Activated CD4-positive, alpha-beta T cell treated with anti-CD3 and anti-CD28 coated beads for 36 hours (primary cell): Measurements from ENCODE around the gene DHX35. TPM values are rescaled to one million over a fixed set of nuclear protein-coding genes. Genes with fewer than 3 reads are reported as not detected.
A peak's percentile ranks its signal among the peaks of the same experiment; 100 is the strongest.

Source experiments
- ATAC-seq: fragments of 200-7000 bp; cut with Tn5 transposase; one replicate; pipeline ENCODE4 v1.10.0; 2021; ENCODE audit warnings: mild to moderate bottlenecking, moderate library complexity
- CTCF ChIA-PET: fragments of 350-600 bp; sonication (Branson Sonifier 250); formaldehyde crosslinking; loops from one replicate; lab custom pipeline; 2021; ENCODE audit warnings: antibody characterized with exemption; lab: Charles Lee
- POLR2A ChIA-PET: fragments of 350-600 bp; sonication (Branson Sonifier 250); formaldehyde crosslinking; loops from one replicate; lab custom pipeline; 2021; ENCODE audit warnings: antibody characterized with exemption, inconsistent platforms; lab: Charles Lee
- DNase-seq: peaks from one replicate; pipeline ENCODE4 v3.0.0-alpha.2; 2020
- H3K27ac Mint-ChIP-seq: one replicate; pipeline ENCODE4 v1.8.0; 2021; ENCODE audit warnings: mixed read lengths
- H3K27me3 Mint-ChIP-seq: one replicate; pipeline ENCODE4 v1.8.0; 2021; ENCODE audit warnings: mixed read lengths
- H3K36me3 Mint-ChIP-seq: one replicate; pipeline ENCODE4 v1.8.0; 2021; ENCODE audit warnings: low read depth, mixed read lengths
- H3K4me1 Mint-ChIP-seq: one replicate; pipeline ENCODE4 v1.8.0; 2021; ENCODE audit warnings: mixed read lengths
- H3K4me3 Mint-ChIP-seq: one replicate; pipeline ENCODE4 v1.8.0; 2021; ENCODE audit warnings: mild to moderate bottlenecking, moderate library complexity, mixed read lengths
- H3K9me3 Mint-ChIP-seq: one replicate; pipeline ENCODE4 v1.8.0; 2021; ENCODE audit warnings: low read depth, mixed read lengths
- intact Hi-C, 2 experiments: fragments of 100-400 bp; cut with DNase I in 1 of 2; cut with micrococcal nuclease in 1 of 2; formaldehyde crosslinking; loops; one replicate each; pipeline versions ENCODE4 v1.14.2 to v1.15.1; 2022 to 2024; cut with DNase I, micrococcal nuclease
- total RNA-seq, 2 experiments: library from RNA; stranded (reverse); gene quantifications; one replicate each; pipeline ENCODE4 v1.2.3, GENCODE V29; 2021

Gene DHX35, protein sequence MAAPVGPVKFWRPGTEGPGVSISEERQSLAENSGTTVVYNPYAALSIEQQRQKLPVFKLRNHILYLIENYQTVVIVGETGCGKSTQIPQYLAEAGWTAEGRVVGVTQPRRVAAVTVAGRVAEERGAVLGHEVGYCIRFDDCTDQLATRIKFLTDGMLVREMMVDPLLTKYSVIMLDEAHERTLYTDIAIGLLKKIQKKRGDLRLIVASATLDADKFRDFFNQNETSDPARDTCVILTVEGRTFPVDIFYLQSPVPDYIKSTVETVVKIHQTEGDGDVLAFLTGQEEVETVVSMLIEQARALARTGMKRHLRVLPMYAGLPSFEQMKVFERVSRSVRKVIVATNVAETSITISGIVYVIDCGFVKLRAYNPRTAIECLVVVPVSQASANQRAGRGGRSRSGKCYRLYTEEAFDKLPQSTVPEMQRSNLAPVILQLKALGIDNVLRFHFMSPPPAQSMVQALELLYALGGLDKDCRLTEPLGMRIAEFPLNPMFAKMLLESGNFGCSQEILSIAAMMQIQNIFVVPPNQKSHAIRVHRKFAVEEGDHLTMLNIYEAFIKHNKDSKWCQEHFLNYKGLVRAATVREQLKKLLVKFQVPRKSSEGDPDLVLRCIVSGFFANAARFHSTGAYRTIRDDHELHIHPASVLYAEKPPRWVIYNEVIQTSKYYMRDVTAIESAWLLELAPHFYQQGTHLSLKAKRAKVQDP
- total RNA-seq = 10 to 100 TPM in 1 of 2 experiments, 1 to 10 TPM in 1; 8.7 to 12.0 TPM

DNA sequence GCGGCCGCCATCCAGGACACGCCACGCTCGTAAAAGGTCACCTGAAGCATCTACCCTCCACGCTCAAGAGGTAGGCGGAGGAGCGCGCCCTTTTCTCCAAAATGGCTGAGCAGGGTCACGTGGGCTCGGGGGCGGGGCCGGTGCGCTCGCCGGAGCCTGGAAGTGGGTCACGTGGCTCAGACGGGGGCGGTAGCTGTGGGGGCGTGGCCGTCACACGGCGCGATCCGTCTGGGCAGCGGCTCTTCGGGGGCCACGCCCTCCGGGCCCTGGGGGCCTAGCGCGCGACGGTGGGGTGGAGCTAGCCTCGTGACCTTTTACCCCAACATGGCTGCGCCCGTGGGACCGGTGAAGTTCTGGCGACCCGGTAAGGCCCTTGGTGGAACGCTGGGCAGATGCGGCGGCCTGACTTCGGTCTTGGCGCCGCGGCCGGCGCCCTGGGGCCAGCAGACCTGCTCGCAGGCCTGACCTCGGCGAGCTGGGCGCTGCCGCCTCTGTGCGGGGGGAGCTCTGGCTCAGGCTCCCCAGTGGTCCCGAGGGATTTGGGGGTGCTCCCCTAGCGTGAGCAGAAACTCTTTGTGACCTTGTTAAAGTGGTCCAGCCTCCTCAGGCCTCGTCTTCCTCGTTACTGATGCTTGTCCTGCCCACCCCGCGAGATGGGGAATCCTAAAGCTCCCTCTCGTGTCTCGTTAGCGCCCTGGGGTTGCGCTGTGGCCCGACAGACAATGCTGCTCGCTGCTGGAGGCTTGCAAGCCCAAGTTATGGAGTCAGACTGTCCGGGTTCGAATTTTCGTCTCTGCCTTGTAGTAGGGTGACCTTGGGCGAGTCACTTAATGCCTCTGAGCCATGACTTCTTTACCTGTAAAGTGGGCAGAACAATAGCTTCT, at the start of gene DHX35:
TSS of gene DHX35 (plus strand) at position 301 of the 884 bp plus-strand sequence. CDS start at position 325, 24 bp downstream.
- peaks cover 29% of the 10 kb centered on the region for H3K4me1 Mint-ChIP-seq
- POLR2A ChIA-PET = interaction anchor here (0.6 to 2.0 kb wide), 8 partner anchors 9 to 484 kb away, joined by 3 to 17 read pairs (median 4); partner anchors contain the start of gene FAM83D
- peak; percentile 99 for ATAC-seq
- peak within 1 kb of the TSS; percentile 94 for H3K4me3 Mint-ChIP-seq
- H3K9me3 Mint-ChIP-seq = no peaks in the 10 kb centered on the region
- DNase-seq = peak; percentile 99
- no peaks in the 10 kb centered on the region for H3K27me3 Mint-ChIP-seq
- intact Hi-C loops = loop anchor here (1.0 to 10.0 kb wide), 12 partner anchors 35 to 927 kb away; partner anchors contain the start of genes FAM83D (in 2 of the 2), ACTR5 (in 1 of the 2), RALGAPB (in 1 of the 2) and RPRD1B (in 1 of the 2)
- H3K36me3 Mint-ChIP-seq = peaks cover 8% of the 10 kb centered on the region
- CTCF ChIA-PET = interaction anchor here (0.6 to 2.8 kb wide), 14 partner anchors 14 to 237 kb away, joined by 3 to 19 read pairs (median 4); partner anchors contain the start of genes ACTR5 and FAM83D
- peak within 1 kb of the TSS; percentile 95 for H3K27ac Mint-ChIP-seq

DNA sequence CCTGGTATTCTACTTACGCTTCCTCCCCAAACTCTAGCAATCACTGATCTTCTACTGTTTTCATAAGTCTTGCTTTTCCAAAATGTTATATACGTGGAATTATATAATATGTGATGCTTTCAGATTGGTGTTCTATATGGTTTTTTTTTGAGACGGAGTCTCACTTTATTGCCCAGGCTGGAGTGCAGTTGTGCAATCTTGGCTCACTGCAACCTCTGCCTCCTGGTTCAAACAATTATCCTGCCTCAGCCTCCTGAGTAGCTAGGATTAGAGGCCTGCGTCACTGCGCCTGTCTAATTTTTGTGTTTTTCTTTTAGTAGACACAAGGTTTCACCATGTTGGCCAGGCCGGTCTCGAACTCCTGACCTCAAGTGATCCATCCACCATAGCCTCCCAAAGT, 46.8 kb upstream of the DHX35 start:
- no peak overlapping the region for H3K27ac Mint-ChIP-seq
- no peaks in the 10 kb centered on the region for H3K4me1 Mint-ChIP-seq
- no peaks in the 10 kb centered on the region for H3K27me3 Mint-ChIP-seq
- no peaks in the 10 kb centered on the region for H3K9me3 Mint-ChIP-seq
- H3K4me3 Mint-ChIP-seq = no peak overlapping the region
- CTCF ChIA-PET = no interaction called here
- ATAC-seq (no peak), DNase-seq (no peak)
- peaks cover 26% of the 10 kb centered on the region for H3K36me3 Mint-ChIP-seq
- POLR2A ChIA-PET = no interaction called here
- intact Hi-C loops = no loop called here

DNA sequence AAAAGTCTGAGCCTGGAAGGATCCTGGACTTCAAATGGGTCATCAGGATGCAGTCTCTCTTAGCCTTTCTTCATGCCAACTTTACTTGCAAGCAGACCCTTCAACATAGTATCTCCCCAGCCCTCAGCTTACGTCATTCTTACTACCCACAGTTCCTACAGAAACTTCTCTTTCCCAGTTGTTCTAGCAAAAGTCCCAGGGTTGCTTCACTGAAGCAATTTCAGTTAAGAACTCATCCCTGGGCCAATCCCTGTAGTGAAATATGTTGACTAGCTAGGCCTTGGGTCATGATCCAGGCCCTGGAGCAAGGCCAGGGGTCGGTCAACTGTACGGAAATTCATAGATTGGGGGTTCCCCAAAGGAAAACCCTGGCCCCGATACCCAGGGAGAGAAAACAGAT, 44.5 kb upstream of the DHX35 start:
- intact Hi-C loops = no loop called here
- H3K9me3 Mint-ChIP-seq = no peaks in the 10 kb centered on the region
- H3K36me3 Mint-ChIP-seq = peaks cover 24% of the 10 kb centered on the region
- no peaks in the 10 kb centered on the region for H3K27me3 Mint-ChIP-seq
- no peak for DNase-seq
- ChIA-PET POLR2A (no interaction called here), CTCF (no interaction called here)
- H3K27ac Mint-ChIP-seq = no peak overlapping the region
- H3K4me1 Mint-ChIP-seq = no peaks in the 10 kb centered on the region
- no peak for ATAC-seq
- H3K4me3 Mint-ChIP-seq = no peak overlapping the region

DNA sequence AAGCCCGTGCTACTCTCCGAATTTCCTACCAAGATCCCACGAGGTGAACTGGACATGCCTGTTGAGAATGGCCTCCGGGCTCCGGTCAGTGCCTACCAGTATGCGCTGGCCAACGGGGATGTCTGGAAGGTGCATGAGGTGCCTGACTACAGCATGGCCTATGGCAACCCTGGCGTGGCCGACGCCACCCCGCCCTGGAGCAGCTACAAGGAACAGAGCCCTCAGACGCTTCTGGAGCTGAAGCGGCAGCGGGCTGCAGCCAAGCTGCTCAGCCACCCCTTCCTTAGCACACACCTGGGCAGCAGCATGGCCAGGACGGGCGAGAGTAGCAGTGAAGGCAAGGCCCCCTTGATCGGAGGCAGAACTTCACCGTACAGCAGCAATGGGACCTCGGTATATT, 44.0 kb upstream of the DHX35 start:
- no peaks in the 10 kb centered on the region for H3K9me3 Mint-ChIP-seq
- no peaks in the 10 kb centered on the region for H3K27me3 Mint-ChIP-seq
- no peaks in the 10 kb centered on the region for H3K4me1 Mint-ChIP-seq
- H3K36me3 Mint-ChIP-seq = peaks cover 22% of the 10 kb centered on the region
- POLR2A ChIA-PET = no interaction called here
- H3K4me3 Mint-ChIP-seq = no peak overlapping the region
- intact Hi-C loops = no loop called here
- H3K27ac Mint-ChIP-seq = no peak overlapping the region
- ATAC-seq (no peak), DNase-seq (no peak)
- CTCF ChIA-PET = no interaction called here

DNA sequence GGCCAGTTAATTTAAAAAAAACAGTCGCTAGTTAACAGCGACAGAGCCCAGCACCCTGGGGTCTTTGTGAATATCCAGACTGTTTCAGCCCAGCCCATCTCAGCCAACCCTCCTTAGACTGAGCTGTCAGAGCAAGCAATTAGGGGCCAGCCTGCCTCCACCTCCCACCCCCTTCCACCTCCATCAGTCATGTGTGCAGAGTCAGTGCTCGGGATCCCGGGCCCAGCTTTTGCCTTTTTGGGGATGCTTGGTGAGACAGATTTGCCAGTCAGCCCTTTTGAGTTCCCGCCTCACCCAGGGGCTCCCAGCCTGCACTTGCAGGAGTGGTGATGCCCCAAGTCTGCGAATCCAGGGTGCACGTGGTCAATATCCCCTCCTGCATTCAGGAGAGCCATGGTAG, 42.5 kb upstream of the DHX35 start:
- H3K9me3 Mint-ChIP-seq = no peaks in the 10 kb centered on the region
- no peak overlapping the region for H3K4me3 Mint-ChIP-seq
- ChIA-PET POLR2A (no interaction called here), CTCF (interaction anchor here (0.8 kb wide), 1 partner anchor 10 kb away, joined by 3 read pairs; no protein-coding TSS in a partner anchor)
- H3K4me1 Mint-ChIP-seq = no peaks in the 10 kb centered on the region
- DNase-seq (no peak), ATAC-seq (no peak)
- H3K36me3 Mint-ChIP-seq = peaks cover 19% of the 10 kb centered on the region
- H3K27ac Mint-ChIP-seq = no peak overlapping the region
- intact Hi-C loops = no loop called here
- H3K27me3 Mint-ChIP-seq = no peaks in the 10 kb centered on the region

DNA sequence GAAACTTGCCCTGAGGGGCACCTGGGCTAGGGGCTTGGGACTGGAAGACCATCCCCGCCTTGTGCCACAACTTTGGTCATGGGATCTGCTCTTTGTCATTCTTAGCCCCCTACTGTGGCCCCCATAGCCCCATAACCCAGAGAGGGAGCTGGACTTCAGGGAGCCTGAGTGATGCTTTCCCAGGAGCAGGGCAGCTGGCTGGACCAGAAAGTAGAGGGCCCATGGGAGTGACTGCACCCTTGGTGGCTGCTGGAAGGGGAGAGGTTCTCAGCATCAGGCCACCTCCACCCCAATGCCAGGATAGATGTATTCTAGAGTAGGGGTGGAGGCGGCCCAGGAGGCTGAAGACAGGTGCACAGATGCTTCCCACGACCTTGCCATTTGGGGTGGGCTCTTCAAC, 41.7 kb upstream of the DHX35 start:
- H3K36me3 Mint-ChIP-seq = peaks cover 15% of the 10 kb centered on the region
- POLR2A ChIA-PET = interaction anchor here (0.6 kb wide), 1 partner anchor 494 kb away, joined by 7 read pairs; no protein-coding TSS in a partner anchor

DNA sequence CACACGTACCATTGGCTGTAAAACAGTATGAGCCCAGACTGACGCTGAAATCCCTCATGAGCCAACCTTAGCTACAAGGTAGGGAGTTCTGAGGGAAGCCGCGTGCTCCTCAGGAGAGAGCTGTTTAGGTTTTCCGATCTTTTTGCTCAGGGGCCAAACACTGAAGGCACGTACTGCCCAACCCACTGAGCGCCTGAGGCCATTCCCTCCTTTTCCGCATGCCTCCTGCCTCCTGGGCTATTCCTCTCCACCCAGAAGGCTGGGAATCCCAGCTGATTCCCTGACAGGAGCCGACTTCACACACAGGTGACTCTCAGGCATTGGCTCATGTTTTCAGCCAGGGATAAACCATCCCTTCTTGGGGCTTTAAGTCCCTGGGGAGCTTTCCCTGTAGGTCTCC, 41.3 kb upstream of the DHX35 start:
- peaks cover 11% of the 10 kb centered on the region for H3K36me3 Mint-ChIP-seq
- no peaks in the 10 kb centered on the region for H3K9me3 Mint-ChIP-seq
- intact Hi-C loops = no loop called here
- no peak for ATAC-seq
- no peaks in the 10 kb centered on the region for H3K27me3 Mint-ChIP-seq
- ChIA-PET CTCF (interaction anchor here (8.9 kb wide), 1 partner anchor 129 kb away, joined by 68 read pairs; no protein-coding TSS in a partner anchor), POLR2A (interaction anchor here (0.6 kb wide), 1 partner anchor 495 kb away, joined by 7 read pairs; no protein-coding TSS in a partner anchor)
- peaks cover 3% of the 10 kb centered on the region for H3K4me1 Mint-ChIP-seq
- no peak overlapping the region for H3K27ac Mint-ChIP-seq
- no peak for DNase-seq
- H3K4me3 Mint-ChIP-seq = no peak overlapping the region

More for the DNA sequence above, 41.7 kb upstream of the DHX35 start:
- Mint-ChIP-seq H3K27ac (no peak overlapping the region), H3K4me1 (no peaks in the 10 kb centered on the region), H3K9me3 (no peaks in the 10 kb centered on the region), H3K27me3 (no peaks in the 10 kb centered on the region), H3K4me3 (no peak overlapping the region)
- intact Hi-C loops = no loop called here
- DNase-seq (no peak), ATAC-seq (no peak)
- CTCF ChIA-PET = interaction anchor here (8.9 kb wide), 1 partner anchor 130 kb away, joined by 68 read pairs; no protein-coding TSS in a partner anchor

DNA sequence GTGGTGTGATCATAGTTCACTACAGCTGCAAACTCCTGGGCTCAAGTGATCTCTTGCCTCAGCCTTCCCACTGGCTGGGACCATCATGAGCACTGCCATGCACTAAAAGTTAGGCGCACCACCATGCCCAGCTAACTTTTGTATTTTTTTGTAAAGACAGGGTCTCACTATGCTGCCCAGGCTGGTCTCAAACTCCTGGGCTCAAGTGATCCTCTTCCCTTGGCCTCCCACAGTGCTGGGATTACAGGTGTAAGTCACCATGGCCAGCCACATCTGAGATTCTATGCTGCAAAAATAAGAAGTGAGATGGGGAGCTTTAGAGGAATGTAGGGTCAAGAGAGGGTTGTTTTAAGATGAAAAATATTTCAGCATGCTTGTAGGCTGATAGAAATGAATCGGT, 37.4 kb upstream of the DHX35 start:
- Mint-ChIP-seq H3K9me3 (no peaks in the 10 kb centered on the region), H3K27ac (no peak overlapping the region), H3K27me3 (no peaks in the 10 kb centered on the region), H3K4me3 (peak overlapping the region; percentile 14), H3K4me1 (peaks cover 18% of the 10 kb centered on the region), H3K36me3 (peaks cover 11% of the 10 kb centered on the region)
- ATAC-seq (no peak), DNase-seq (no peak)
- ChIA-PET CTCF (interaction anchor here (0.6 to 8.9 kb wide), 6 partner anchors 32 to 252 kb away, joined by 3 to 68 read pairs (median 4); partner anchors contain the start of gene DHX35), POLR2A (interaction anchor here (3.0 kb wide), 1 partner anchor 37 kb away, joined by 17 read pairs; the partner anchor contains the start of gene DHX35)
- intact Hi-C loops = no loop called here

DNA sequence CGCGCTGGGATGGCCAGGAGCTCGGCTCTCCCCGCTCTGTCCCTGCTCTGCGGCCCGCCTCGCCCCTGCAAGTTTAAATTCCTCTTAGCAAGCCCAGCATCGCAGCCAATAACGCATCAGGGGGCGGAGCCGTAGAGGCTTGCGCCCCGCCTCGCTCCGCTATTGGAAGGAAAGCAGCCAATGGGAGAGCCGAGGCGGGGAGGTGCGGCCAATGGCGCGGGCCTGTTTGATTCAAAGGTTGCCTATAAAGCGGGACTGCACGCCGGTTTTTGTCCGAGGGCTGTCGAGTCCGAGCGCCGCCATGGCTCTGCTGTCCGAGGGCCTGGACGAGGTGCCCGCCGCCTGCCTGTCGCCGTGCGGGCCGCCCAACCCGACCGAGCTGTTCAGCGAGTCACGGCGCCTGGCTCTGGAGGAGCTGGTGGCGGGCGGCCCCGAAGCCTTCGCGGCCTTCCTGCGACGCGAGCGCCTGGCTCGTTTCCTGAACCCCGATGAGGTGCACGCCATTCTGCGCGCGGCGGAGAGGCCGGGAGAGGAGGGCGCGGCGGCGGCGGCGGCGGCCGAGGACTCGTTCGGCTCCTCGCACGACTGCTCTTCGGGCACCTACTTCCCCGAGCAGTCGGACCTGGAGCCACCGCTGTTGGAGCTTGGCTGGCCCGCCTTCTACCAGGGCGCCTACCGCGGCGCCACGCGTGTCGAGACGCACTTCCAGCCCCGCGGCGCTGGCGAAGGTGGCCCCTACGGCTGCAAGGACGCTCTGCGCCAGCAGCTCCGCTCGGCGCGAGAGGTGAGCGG, 35.8 kb upstream of the DHX35 start, which contains the start of gene FAM83D:
TSS of gene FAM83D (plus strand) at position 276 of the 792 bp plus-strand sequence. CDS start at position 302, 26 bp downstream.
- peak; percentile 99 for DNase-seq
- Mint-ChIP-seq H3K4me3 (peak within 1 kb of the TSS; percentile 81), H3K36me3 (peaks cover 16% of the 10 kb centered on the region), H3K4me1 (peaks cover 21% of the 10 kb centered on the region), H3K27me3 (no peaks in the 10 kb centered on the region), H3K27ac (peak within 1 kb of the TSS; percentile 19), H3K9me3 (no peaks in the 10 kb centered on the region)
- POLR2A ChIA-PET = interaction anchor here (0.6 to 3.0 kb wide), 4 partner anchors 36 to 869 kb away, joined by 4 to 17 read pairs (median 6); partner anchors contain the start of gene DHX35
- CTCF ChIA-PET = interaction anchor here (0.6 to 8.9 kb wide), 21 partner anchors 11 to 279 kb away, joined by 3 to 68 read pairs (median 4); partner anchors contain the start of gene DHX35
- intact Hi-C loops = loop anchor here (1.0 kb wide), 7 partner anchors 36 to 280 kb away; partner anchors contain the start of genes DHX35 (in 2 of the 2) and ACTR5 (in 1 of the 2)
- peak; percentile 98 for ATAC-seq
